Gastroesophageal sphincter (tissue), 4 donors: Measurements from ENCODE around the gene PLAC9. TPM values are rescaled to one million over a fixed set of nuclear protein-coding genes. Genes with fewer than 3 reads are reported as not detected.

Experiments used
- ATAC-seq: fragments of 150-250 bp; one replicate; pipeline ENCODE4 v1.9.1; 2016; ENCODE audit warnings: mild to moderate bottlenecking, moderate library complexity
- H3K27ac ChIP-seq, 4 donors: fragments of 200-600 bp; sonication (generic) in 3 of 4; 1 replicate in 3 of 4; 2 replicates in 1 of 4; pipeline ENCODE4 v1.5.1; 2016 to 2019
- H3K27me3 ChIP-seq: fragments of 200-600 bp; sonication (generic); one replicate; pipeline ENCODE4 v1.5.1; 2019
- H3K36me3 ChIP-seq, 2 donors: fragments of 200-600 bp; sonication (generic); one replicate each; pipeline ENCODE4 v1.5.1; 2019; ENCODE audit warnings: control low read depth in 1 of 2
- H3K4me1 ChIP-seq, 3 donors: fragments of 200-600 bp; sonication (generic); 1 replicate in 2 of 3; 2 replicates in 1 of 3; pipeline ENCODE4 v1.5.1; 2016 to 2019; ENCODE audit warnings: control low read depth in 2 of 3
- H3K4me3 ChIP-seq, 2 donors: fragments of 200-600 bp; sonication (generic); one replicate each; pipeline ENCODE4 v1.5.1; 2019; ENCODE audit warnings: mild to moderate bottlenecking in 1 of 2, moderate library complexity in 1 of 2
- H3K9me3 ChIP-seq, 3 donors: fragments of 200-600 bp; sonication (generic); one replicate each; pipeline ENCODE4 v1.5.1; 2017 to 2019; ENCODE audit warnings: control low read depth in 2 of 3
- CTCF ChIP-seq, 4 experiments: fragments of 200-600 bp in 2 of 4; fragments of 450-650 bp in 2 of 4; sonication (generic) in 1 of 4; IDR thresholded peaks; one replicate each; pipeline ENCODE4 v1.5.1; 2017 to 2019; ENCODE audit warnings: antibody characterized with exemption in 4 of 4, mild to moderate bottlenecking in 2 of 4, moderate library complexity in 2 of 4
- EP300 ChIP-seq: sonication (generic); formaldehyde crosslinking; IDR thresholded peaks from one replicate; pipeline ENCODE4 v1.6.1; 2017; ENCODE audit warnings: antibody characterized with exemption, mild to moderate bottlenecking
- POLR2A ChIP-seq, 2 donors: fragments of 450-650 bp; IDR thresholded peaks; one replicate each; pipeline ENCODE4 v1.6.1; 2017; ENCODE audit warnings: antibody characterized with exemption in 2 of 2, mild to moderate bottlenecking in 2 of 2, moderate library complexity in 1 of 2
- POLR2AphosphoS5 ChIP-seq: sonication (generic); formaldehyde crosslinking; IDR thresholded peaks from one replicate; pipeline ENCODE4 v1.6.1; 2017; ENCODE audit warnings: antibody characterized with exemption
- WGBS, 2 donors: methylation state at CpG; one replicate each; pipeline ENCODE4 v1.1.5; 2018; ENCODE audit warnings: low coverage in 1 of 2; 5-methylcytosine and 5-hydroxymethylcytosine counted together
- total RNA-seq, 4 donors: library from RNA; depleted of rRNA; stranded (reverse); fragments of >200 nt; gene quantifications; one replicate each; pipeline ENCODE4 v1.1.0, GENCODE V29; 2016

The PLAC9 gene
- total RNA-seq, 4 donors from 2014 or later = 21.0 to 34.9 (median 28.9) TPM

DNA sequence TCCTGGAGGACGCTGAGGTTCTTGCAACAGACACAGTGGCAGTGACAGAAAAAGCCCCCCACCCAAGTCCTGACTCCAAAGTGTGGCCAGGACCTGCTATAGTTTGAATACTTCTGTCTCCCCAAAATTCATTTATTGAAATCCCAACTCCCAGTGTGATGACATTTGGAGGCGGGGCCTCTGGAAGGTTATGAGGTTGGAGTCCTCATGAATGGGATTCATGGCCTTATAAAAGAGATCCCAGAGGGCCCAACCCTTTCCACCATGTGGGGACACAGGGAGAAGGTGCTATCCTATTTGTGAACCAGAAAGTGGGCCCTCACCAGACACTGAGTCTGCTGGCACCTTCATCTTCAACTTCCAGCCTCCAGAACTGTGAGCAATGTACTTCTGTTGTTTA, 54.5 kb downstream of the PLAC9 start:
- H3K27ac ChIP-seq = peak overlapping the region in 3 of 4 donors; percentile 60 to 70 (median 61)
- 100% methylated on average over 2 of the region's 2 CpGs; no CpG with 5 or more reads in 1 of the 2 donors for WGBS, 2 donors
- no peak overlapping the region for H3K4me3 ChIP-seq
- no peak for TF ChIP-seq POLR2A (IDR thresholded peaks at IDR 0.05)
- TF ChIP-seq EP300 = no peak
- no peak for TF ChIP-seq POLR2AphosphoS5
- no peak for TF ChIP-seq CTCF (IDR thresholded peaks at IDR 0.05)
- no peaks in the 10 kb centered on the region for H3K9me3 ChIP-seq
- H3K4me1 ChIP-seq = peaks cover 0 to 100% (median 41%) of the 10 kb centered on the region in 3 donors
- ATAC-seq = no peak
- no peaks in the 10 kb centered on the region for H3K36me3 ChIP-seq
- H3K27me3 ChIP-seq = no peaks in the 10 kb centered on the region

- Histone ChIP-seq H3K36me3 (no peaks in the 10 kb centered on the region), H3K9me3 (no peaks in the 10 kb centered on the region), H3K4me3 (no peak overlapping the region), H3K4me1 (peaks cover 0 to 95% (median 39%) of the 10 kb centered on the region in 3 donors), H3K27me3 (no peaks in the 10 kb centered on the region), H3K27ac (peak overlapping the region in 3 of 4 donors; percentile 49 to 70 (median 61))
- WGBS, 2 donors = 37 to 76% methylated on average over 3 to 10 of the region's 16 CpGs
- peak; percentile 19 for ATAC-seq
- TF ChIP-seq POLR2A (IDR thresholded peaks at IDR 0.05) (no peak), POLR2AphosphoS5 (no peak), EP300 (no peak), CTCF (IDR thresholded peaks at IDR 0.05) (no peak)
Measured at GRCh38 chr10:80187465-80188409, 55.2 kb downstream of the PLAC9 start.

DNA sequence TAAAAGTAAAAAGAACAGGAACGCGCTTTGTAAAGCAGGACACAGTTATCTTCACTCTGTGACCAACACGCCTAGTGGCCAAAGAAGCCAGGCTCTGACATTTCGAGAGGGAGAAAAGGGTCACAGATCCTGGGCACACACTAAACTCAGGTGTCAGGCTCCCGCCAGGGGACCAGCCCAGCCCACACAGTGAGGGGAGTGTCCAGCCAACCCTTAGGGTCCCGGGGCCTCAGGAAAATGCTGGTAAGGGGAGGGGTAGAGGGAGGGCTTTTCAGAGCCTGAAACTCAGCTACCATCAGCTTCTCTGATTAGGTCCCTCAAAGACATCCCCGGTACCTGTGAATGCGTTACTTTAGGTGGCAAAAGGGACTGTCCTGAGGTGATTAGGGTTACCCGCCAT, 56.2 kb downstream of the PLAC9 start:
- WGBS, 2 donors = 80 to 97% methylated on average over 1 to 6 of the region's 9 CpGs

DNA sequence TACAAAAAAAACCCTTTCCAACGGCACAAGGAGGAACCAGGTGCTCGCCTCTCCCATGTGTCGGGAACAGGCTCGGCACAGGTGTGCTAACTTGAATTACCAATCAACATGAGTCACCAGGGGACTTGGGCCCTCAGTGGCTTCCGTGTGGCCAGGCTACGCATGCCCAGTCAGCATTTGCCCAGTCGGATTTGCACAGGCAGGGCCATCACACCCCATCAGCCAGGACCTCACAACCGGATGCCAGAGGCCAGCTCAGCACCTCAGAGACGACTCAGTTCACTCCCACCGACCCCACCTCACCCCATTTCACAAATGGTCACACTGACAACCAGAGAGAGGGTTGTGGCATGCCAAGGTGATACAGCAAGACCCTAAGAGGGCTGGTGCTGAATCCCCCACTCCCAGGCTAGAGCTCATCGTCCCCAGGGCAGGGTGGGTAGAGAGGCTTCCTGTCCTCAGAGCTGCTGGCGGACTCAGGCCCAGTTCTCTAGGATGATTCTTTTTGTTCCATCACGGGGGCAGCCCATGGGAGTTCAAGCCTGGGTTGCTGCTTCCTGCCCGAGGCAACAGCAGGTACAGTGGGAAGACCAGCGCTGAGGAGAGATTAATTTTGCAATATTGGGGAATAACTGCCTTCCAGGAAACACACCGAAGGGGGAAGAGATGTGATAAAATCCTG, 59.2 kb downstream of the PLAC9 start:
- Histone ChIP-seq H3K4me1 (peaks cover 5 to 91% (median 24%) of the 10 kb centered on the region in 3 donors), H3K27ac (peak overlapping the region in 1 of 4 donors; percentile 20), H3K9me3 (no peaks in the 10 kb centered on the region), H3K27me3 (no peaks in the 10 kb centered on the region), H3K4me3 (no peak overlapping the region), H3K36me3 (peaks cover 0 to 13% of the 10 kb centered on the region in 2 donors)
- ATAC-seq = no peak
- 72 to 75% methylated on average over 8 to 9 of the region's 16 CpGs for WGBS, 2 donors
- TF ChIP-seq EP300 = no peak
- TF ChIP-seq POLR2AphosphoS5 = no peak
- TF ChIP-seq POLR2A (IDR thresholded peaks at IDR 0.05) = no peak
- TF ChIP-seq CTCF (IDR thresholded peaks at IDR 0.05) = no peak

More for the DNA sequence above, 56.2 kb downstream of the PLAC9 start:
- Histone ChIP-seq H3K36me3 (no peaks in the 10 kb centered on the region), H3K4me3 (no peak overlapping the region), H3K27me3 (no peaks in the 10 kb centered on the region), H3K9me3 (no peaks in the 10 kb centered on the region), H3K27ac (peak overlapping the region in 2 of 4 donors; percentile 14 to 15), H3K4me1 (peaks cover 0 to 91% (median 32%) of the 10 kb centered on the region in 3 donors)
- ATAC-seq = no peak
- TF ChIP-seq POLR2A (IDR thresholded peaks at IDR 0.05) = no peak
- no peak for TF ChIP-seq POLR2AphosphoS5
- TF ChIP-seq CTCF (IDR thresholded peaks at IDR 0.05) = no peak
- TF ChIP-seq EP300 = no peak
